HUES48 (cell line): Measurements from ENCODE around the gene VENTX.

ENCODE experiments used
- H3K27ac ChIP-seq: one replicate; pipeline ENCODE4 v1.7.0; 2013; ENCODE audit warnings: low read depth, low read length, inconsistent platforms
- H3K27me3 ChIP-seq: 2 replicates; pipeline ENCODE4 v1.6.1; 2013; ENCODE audit warnings: mild to moderate bottlenecking, low read length; ENCODE audit not compliant: control insufficient read depth, insufficient read depth
- H3K36me3 ChIP-seq: 2 replicates; pipeline ENCODE4 v1.6.1; 2013; ENCODE audit warnings: low read length; ENCODE audit not compliant: control insufficient read depth, insufficient read depth
- H3K4me1 ChIP-seq: 2 replicates; pipeline ENCODE4 v1.6.1; 2013; ENCODE audit warnings: mild to moderate bottlenecking, low read length; ENCODE audit not compliant: control insufficient read depth, insufficient read depth
- H3K4me3 ChIP-seq: 2 replicates; pipeline ENCODE4 v1.5.1; 2013; ENCODE audit warnings: mild to moderate bottlenecking, low read depth, low read length
- H3K9ac ChIP-seq: 2 replicates; pipeline ENCODE4 v1.6.1; 2013; ENCODE audit warnings: mild to moderate bottlenecking, low read depth, low read length, moderate library complexity
- H3K9me3 ChIP-seq: 2 replicates; pipeline ENCODE4 v1.6.1; 2013; ENCODE audit warnings: low read length; ENCODE audit not compliant: control insufficient read depth, insufficient read depth

VENTX gene

GRCh38 chr10:133196936-133197758 lies 40.5 kb upstream of the VENTX start:
- Histone ChIP-seq H3K9ac (no peak overlapping the region), H3K36me3 (no peaks in the 10 kb centered on the region), H3K4me1 (no peaks in the 10 kb centered on the region), H3K27ac (no peak overlapping the region), H3K9me3 (no peaks in the 10 kb centered on the region), H3K4me3 (no peak overlapping the region), H3K27me3 (no peaks in the 10 kb centered on the region)

GRCh38 chr10:133197786-133198185 lies 39.9 kb upstream of the VENTX start:
- no peak overlapping the region for H3K27ac ChIP-seq
- no peaks in the 10 kb centered on the region for H3K9me3 ChIP-seq
- no peaks in the 10 kb centered on the region for H3K27me3 ChIP-seq
- H3K9ac ChIP-seq: no peak overlapping the region
- no peaks in the 10 kb centered on the region for H3K36me3 ChIP-seq
- no peak overlapping the region for H3K4me3 ChIP-seq
- no peaks in the 10 kb centered on the region for H3K4me1 ChIP-seq

- Histone ChIP-seq H3K9me3 (no peaks in the 10 kb centered on the region), H3K4me3 (no peak overlapping the region), H3K27me3 (no peaks in the 10 kb centered on the region), H3K9ac (no peak overlapping the region), H3K27ac (no peak overlapping the region), H3K4me1 (no peaks in the 10 kb centered on the region), H3K36me3 (no peaks in the 10 kb centered on the region)
Observed at GRCh38 chr10:133198206-133198605, 39.4 kb upstream of the VENTX start.

- H3K9me3 ChIP-seq: no peaks in the 10 kb centered on the region
- H3K9ac ChIP-seq: no peak overlapping the region
- H3K4me1 ChIP-seq: no peaks in the 10 kb centered on the region
- no peak overlapping the region for H3K4me3 ChIP-seq
- no peaks in the 10 kb centered on the region for H3K27me3 ChIP-seq
- no peak overlapping the region for H3K27ac ChIP-seq
- H3K36me3 ChIP-seq: no peaks in the 10 kb centered on the region
Observed at GRCh38 chr10:133198621-133199487, 38.8 kb upstream of the VENTX start.

- Histone ChIP-seq H3K9ac (no peak overlapping the region), H3K4me1 (no peaks in the 10 kb centered on the region), H3K4me3 (no peak overlapping the region), H3K27ac (no peak overlapping the region), H3K9me3 (no peaks in the 10 kb centered on the region), H3K36me3 (no peaks in the 10 kb centered on the region), H3K27me3 (no peaks in the 10 kb centered on the region)
Observed at GRCh38 chr10:133199488-133199885, 38.2 kb upstream of the VENTX start.

GRCh38 chr10:133199992-133200611 lies 37.6 kb upstream of the VENTX start:
- no peak overlapping the region for H3K27ac ChIP-seq
- H3K36me3 ChIP-seq: no peaks in the 10 kb centered on the region
- H3K4me1 ChIP-seq: no peaks in the 10 kb centered on the region
- H3K9ac ChIP-seq: no peak overlapping the region
- H3K9me3 ChIP-seq: no peaks in the 10 kb centered on the region
- H3K4me3 ChIP-seq: no peak overlapping the region
- no peaks in the 10 kb centered on the region for H3K27me3 ChIP-seq

- Histone ChIP-seq H3K27me3 (no peaks in the 10 kb centered on the region), H3K36me3 (no peaks in the 10 kb centered on the region), H3K4me1 (no peaks in the 10 kb centered on the region), H3K9me3 (no peaks in the 10 kb centered on the region), H3K27ac (no peak overlapping the region), H3K9ac (no peak overlapping the region), H3K4me3 (no peak overlapping the region)
Observed at GRCh38 chr10:133200621-133201031, 37.0 kb upstream of the VENTX start.

GRCh38 chr10:133201151-133201947 lies 36.3 kb upstream of the VENTX start:
- H3K27me3 ChIP-seq: no peaks in the 10 kb centered on the region
- H3K9me3 ChIP-seq: no peaks in the 10 kb centered on the region
- no peak overlapping the region for H3K9ac ChIP-seq
- H3K4me3 ChIP-seq: no peak overlapping the region
- no peaks in the 10 kb centered on the region for H3K36me3 ChIP-seq
- H3K27ac ChIP-seq: no peak overlapping the region
- no peaks in the 10 kb centered on the region for H3K4me1 ChIP-seq

- no peak overlapping the region for H3K9ac ChIP-seq
- no peaks in the 10 kb centered on the region for H3K36me3 ChIP-seq
- H3K4me1 ChIP-seq: no peaks in the 10 kb centered on the region
- H3K9me3 ChIP-seq: no peaks in the 10 kb centered on the region
- H3K27ac ChIP-seq: no peak overlapping the region
- no peaks in the 10 kb centered on the region for H3K27me3 ChIP-seq
- H3K4me3 ChIP-seq: no peak overlapping the region
Observed at GRCh38 chr10:133201948-133202725, 35.5 kb upstream of the VENTX start.
